GM08714 (cell line): Measurements from ENCODE around the gene TRPV3.
"Not testable (repeated sequence)": the region's sequence is repeated elsewhere in the genome, so short reads cannot be mapped to it uniquely, and the experiment has no call there.

Source experiments
- H3K4me3 ChIP-seq: fragments of 200-500 bp; sonication (Bioruptor generic); 2 replicates; pipeline ENCODE4 v1.5.1; 2014; ENCODE audit warnings: mild to moderate bottlenecking, low read length, inconsistent platforms
- ZNF274 ChIP-seq: IDR thresholded peaks from 2 replicates; pipeline ENCODE4 v1.6.1; 2012; ENCODE audit warnings: mild to moderate bottlenecking, low read depth, low read length

The TRPV3 gene

DNA sequence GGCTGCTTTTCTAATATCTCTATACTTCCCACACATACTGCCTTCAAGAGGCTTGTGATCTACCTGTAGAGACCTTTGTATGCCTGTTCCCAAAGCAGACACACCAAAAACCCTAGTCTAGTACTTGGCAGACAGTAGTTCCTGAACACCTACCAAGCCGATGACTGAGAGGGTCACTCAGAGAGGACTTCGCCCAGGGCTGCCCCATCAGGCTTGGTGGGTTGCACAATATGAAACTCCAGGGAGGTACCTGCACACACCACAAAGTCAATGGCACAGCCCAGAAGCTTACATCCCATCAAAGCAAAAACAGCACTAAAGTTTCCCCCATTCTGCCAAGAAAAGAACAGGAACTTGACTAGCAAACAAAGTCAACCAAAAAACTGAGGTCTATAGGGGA is 51.6 kb downstream of the TRPV3 start:
- no peak overlapping the region for H3K4me3 ChIP-seq
- no peak for TF ChIP-seq ZNF274

DNA sequence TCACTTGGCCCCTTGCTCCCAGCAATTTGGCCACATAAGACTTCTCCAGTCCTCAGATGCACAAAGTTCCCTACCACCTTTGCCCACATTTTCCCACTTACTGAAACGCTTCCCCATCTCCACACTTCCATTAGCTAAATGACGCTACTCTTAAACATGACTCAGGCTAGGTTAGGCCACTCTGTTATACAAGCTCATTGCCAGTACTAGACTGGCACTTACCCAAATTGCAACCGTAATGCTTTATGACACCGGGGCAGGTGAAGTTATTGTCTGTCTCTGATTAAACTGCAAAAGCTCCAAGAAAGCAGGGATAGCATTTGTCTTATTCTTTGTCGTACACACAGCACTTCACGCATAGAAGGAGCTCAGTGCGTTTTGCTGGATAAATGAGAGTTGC is 52.6 kb downstream of the TRPV3 start:
- TF ChIP-seq ZNF274, result no peak
- H3K4me3 ChIP-seq, result no peak overlapping the region

DNA sequence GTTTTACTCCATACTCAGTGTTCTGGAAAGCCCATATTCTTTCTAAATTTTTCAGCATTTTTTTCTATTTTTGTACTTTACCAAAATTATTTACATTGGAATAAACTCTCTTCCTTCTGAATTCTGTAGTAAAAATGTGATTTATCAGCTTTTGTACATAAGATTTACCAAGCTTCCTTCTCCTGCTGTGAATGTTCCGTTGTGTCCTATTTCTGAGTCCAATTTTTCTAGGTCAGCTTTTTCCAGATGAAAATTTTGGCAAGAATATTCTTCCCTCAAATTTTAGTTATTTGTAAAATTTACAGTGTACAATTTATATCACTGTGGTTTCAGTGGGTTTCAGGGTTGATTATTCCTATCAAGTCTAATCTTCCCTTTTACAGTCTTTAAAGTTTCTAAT is 54.3 kb downstream of the TRPV3 start:
- no peak for TF ChIP-seq ZNF274
- H3K4me3 ChIP-seq, result no peak overlapping the region

DNA sequence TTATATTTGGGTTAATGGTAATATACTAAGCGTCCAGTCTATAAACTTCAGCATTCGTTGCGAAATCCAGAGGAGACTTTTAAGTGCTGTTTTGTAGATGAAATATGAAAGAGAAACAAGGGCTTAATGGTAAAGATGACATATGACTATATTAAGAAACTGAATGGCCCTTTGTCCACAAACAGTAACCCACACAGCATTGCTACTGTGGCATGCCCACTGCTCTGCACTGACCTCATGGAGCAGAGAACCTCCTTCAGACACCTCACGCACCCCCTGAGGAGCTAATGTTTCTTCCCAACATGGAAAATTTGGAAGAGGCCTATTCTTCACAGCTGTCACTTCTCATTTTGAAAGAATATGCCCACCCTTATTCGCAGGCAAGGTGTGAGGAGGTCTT is 55.1 kb downstream of the TRPV3 start:
- no peak for TF ChIP-seq ZNF274
- H3K4me3 ChIP-seq, result no peak overlapping the region

DNA sequence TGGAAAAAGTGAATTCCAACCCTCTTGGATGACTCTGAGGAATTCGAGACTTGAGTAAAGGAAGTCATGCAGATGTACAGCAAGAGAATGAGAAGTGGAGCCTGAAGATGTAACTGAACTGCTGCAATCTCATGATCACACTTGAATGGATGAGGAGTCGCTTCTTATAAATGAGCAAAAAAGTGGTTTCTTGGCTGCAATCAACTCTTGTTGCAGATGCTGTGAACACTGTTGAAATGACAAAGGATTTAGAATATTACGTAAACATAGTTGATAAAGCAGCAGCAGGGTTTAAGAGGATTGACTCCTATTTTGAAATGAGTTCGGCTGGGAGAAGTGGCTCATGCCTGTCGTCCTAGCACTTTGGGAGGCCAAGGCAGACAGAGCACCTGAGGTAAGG is 56.3 kb downstream of the TRPV3 start:
- no peak overlapping the region for H3K4me3 ChIP-seq
- no peak for TF ChIP-seq ZNF274

DNA sequence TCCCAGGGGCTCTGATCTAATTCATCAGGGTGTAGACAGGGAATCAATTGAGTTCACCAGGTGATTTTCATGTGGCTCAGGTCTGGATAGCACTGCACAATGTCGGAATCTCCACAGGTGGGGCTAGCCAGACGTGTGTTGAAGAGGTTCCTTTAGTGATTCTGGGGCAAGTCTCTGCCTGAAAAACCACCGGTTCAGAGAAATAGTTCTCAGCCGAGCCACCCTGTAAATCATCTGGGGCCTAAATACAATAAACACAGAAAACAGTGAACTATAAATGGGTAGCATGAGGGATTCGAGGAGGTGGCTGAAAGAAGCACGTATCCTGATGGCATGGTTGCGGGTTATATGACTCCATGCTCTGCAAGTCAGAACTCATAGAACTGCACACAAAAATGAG is 60.5 kb downstream of the TRPV3 start:
- H3K4me3 ChIP-seq, result no peak overlapping the region
- no peak for TF ChIP-seq ZNF274

DNA sequence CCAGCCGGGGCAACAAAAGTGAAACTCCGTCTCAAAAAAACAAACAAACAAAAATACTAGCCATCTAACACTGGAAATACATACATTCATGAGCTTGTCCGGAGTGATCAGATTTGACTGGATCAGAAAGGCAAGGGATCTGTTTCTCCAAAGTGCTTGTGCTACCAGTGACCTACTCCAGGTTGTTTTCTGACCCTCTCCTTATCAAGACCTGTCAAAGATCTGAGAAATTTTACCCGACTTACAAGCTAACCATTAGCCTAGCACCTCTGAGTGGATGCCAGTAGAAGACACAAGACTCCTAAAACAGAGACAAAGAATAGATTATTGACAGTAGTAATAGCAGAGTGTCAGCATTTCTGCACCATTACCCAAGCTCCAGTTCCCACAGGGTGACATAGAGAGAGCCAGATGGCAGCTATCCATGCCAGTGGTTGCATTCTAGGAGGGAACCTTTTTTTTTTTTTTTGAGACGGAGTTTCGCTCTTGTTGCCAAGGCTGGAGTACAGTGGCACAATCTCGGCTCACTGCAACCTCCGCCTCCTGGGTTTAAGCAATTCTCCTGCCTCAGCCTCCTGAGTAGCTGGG is 72.0 kb downstream of the TRPV3 start:
- TF ChIP-seq ZNF274, result no peak
- no peak overlapping the region for H3K4me3 ChIP-seq

DNA sequence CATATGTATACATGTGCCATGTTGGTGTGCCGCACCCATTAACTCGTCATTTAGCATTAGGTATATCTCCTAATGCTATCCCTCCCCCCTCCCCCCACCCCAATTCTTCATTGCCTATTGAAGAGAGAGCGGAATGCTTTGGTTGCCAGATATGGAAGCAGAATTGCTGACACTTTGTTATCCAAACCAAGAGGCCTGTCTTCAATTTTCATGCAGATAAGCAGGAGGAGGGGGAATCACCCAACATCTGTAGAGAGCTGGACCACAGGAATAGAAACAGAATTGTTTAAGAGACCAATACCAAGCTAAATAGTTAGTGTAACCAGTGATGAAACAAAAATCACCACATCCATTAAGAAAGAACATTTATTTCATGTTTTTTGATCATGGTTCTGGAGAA is 74.8 kb downstream of the TRPV3 start:
- TF ChIP-seq ZNF274, result no peak
- no peak overlapping the region for H3K4me3 ChIP-seq

DNA sequence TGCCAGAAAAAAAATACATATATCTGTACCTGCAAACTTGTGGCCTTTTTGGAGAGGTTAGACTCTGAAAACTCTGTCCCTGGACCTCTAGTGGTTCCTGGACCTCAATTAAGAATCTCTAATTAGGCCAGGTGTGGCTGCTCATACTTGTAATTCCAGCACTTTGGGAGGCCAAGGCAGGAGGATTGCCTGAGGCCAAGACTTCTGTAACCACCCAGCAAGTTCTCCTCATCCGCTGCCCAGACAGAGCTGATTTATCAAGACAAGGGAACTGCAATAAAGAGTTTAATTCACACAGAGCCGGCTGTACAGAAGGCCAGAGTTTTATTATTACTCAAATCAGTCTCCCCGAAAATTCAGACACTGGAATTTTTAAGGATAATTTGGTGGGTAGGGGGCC is 77.6 kb downstream of the TRPV3 start:
- H3K4me3 ChIP-seq, result no peak overlapping the region
- TF ChIP-seq ZNF274, result no peak

DNA sequence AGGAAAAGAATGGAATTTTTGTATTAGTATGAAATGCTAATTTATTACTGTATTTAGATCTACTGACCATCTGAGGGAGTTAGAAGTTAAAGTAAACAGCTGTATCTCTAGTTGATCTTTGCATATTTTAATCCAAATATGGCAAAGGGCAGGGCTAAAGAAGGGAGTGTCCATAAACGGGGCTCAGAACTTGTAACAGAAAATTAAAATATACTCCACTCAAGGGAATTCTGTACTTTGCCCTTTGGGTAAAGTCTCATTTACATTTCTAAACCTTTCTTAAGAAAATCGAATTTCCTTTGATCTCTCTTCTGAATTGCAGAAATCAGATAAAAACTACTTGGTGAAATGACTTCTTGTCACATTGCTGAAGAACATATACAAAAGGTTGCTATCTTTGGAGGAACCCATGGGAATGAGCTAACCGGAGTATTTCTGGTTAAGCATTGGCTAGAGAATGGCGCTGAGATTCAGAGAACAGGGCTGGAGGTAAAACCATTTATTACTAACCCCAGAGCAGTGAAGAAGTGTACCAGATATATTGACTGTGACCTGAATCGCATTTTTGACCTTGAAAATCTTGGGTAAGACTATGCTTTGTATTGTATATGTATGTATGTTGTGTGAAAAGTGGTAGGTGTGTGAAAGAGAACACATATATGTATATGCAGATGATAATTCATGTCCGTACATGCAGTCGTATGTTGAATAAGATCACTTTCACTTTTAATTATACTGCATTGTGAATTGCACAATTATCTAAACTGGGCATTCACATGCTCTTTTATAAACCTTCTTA is 81.6 kb downstream of the TRPV3 start, which contains the start of gene ASPA:
Gene ASPA (plus strand): TSS at position 186 of the 799 bp plus-strand sequence. CDS start 163 bp downstream, at position 349.
- TF ChIP-seq ZNF274, result no peak
- no peak within 1 kb of the TSS for H3K4me3 ChIP-seq

DNA sequence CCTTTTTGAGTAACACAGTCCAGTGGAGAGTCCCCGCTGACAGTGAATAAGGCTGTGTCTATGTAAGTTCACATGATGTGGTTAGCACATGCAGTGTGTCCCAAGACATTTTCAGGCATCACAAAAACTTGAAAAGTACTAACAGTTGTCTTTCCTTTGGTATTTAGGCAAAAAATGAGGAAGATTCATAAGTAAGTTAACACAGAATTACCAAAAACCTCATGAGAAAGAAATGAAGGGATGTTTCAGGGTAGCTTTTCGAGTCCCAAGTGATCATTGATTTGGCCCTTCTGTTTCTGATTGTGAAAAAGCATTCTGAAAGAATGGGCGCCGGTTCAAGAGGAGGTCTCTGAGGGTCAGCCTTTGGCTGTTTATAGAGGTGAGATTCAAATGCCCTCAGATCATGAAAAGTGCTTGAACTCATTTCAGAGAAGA is 82.3 kb downstream of the TRPV3 start:
- H3K4me3 ChIP-seq, result no peak overlapping the region
- TF ChIP-seq ZNF274, result no peak

DNA sequence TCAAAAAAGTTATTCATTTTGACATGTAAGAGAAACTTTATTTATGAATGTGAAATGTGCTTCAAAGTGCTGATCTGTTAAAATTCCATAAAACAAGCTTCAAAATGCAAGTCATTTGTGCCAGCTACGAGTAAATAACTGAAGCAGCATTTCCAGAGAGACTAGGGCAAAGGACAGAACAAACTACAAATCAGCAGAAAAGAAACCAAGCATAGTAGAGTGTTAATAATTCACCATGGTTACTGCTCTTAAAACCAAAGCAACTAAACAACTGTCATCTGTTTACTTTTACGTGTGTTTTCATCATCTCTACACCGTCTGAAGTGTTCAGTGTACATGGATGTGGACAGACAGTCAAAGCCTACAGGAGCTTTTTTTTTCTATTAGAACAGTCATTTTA is 83.4 kb downstream of the TRPV3 start:
- H3K4me3 ChIP-seq, result no peak overlapping the region
- TF ChIP-seq ZNF274, result no peak

DNA sequence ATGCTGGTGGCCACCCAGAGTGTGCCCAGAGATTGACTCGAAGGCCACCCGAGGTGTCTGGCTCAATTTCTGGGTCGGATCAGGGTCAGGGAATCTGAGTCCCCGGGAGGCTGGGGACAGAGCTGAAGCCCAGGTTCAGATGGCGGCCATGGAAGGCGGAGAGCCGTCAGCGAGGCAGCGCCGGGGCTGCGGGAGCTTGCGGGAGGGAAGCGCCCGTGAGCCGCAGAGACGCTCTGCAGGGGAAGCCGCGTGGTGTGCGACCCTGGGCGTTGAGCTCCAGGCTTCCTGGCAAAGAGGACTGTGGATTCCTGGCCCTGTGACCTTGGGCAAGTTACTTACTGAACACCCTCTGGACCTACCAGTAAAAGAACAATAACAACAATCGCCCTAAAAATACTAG is 85.5 kb downstream of the TRPV3 start:
- no peak for TF ChIP-seq ZNF274
- no peak overlapping the region for H3K4me3 ChIP-seq

DNA sequence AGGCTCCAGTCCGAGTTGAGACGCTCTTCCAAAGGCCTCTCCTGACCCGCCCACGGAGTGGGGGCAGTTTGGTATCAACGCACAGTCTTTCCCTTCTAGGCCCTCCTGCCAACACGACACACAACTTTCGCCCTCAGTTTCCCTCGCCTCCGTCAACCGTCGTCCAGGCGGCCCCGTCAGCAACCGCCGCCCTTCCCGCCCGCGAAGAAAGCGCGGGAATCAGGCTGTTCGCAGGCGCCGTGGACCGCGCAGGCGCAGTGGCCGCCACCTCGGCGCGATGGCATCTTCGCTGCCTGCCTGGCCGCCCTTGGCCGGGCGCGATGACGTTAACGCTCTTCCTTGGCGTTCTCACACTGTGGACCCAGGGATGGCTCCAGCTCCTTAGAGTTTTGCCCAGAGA is 86.0 kb downstream of the TRPV3 start, which contains the start of gene SPATA22:
Gene SPATA22 (minus strand): TSS at position 221 of the 400 bp plus-strand sequence. CDS start 2,494 bp downstream, outside the sequence.
- TF ChIP-seq ZNF274, result no peak
- no peak within 1 kb of the TSS for H3K4me3 ChIP-seq

DNA sequence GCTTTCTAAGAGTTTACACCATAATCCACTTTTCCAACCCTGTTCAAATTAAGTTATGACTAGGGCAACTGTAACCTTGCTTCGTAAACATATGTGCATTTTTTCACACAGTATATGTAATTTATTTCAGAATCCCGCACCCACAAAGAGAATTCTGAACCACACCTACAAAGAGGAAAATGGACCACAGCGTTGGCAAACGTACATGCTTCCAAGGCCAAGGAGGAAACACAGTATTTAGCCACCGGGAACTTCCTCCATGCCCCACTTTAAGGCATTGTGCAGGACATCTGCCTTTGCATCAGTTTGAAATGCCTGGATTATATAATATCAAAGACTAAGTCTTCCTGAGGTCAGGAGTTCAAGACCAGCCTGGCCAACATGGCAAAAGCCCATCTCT is 88.1 kb downstream of the TRPV3 start:
- no peak overlapping the region for H3K4me3 ChIP-seq
- no peak for TF ChIP-seq ZNF274

DNA sequence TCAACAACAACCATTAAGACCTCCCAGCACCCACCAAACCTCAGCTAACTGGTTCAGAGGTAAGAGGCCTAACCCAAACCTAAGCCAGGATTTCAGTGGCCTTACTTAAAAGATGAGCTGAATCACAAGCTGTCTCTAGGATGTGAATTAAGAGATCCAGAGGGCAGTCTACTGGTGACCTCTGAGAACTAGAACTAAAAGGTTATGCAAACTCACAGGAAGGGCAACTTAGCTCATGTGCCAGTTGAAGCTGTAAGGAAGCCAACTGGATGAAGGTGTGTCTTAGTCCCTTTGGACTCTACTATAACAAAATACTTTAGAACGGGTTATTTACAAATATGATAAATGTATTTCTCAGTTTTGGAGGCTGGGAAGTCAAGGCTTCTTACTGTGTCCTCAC is 91.3 kb downstream of the TRPV3 start:
- H3K4me3 ChIP-seq, result not testable (repeated sequence)
